ENCODE results near the gene SNX20. TPM values are rescaled to one million over a fixed set of nuclear protein-coding genes. Genes with fewer than 3 reads are reported as not detected.
A peak's percentile ranks its signal among the peaks of the same experiment; 100 is the strongest.

Gene SNX20
- total and polyA plus RNA-seq, 2 of the 13 experiments (the other 11 are each of a cell fraction or from before 2014, with no cell fraction given), result not detected

GRCh38 chr16:50699326-50700159 is 18.4 kb upstream of the SNX20 start (continued):
- TF ChIP-seq ZSCAN9 (CRISPR knock-in tag; IDR thresholded peaks at IDR 0.05; ENCODE audit: borderline replicate concordance) (no peak), NR1H2 (CRISPR knock-in tag; IDR thresholded peaks at IDR 0.05; ENCODE audit: borderline replicate concordance, low read depth) (no peak), DNMT3B (CRISPR knock-in tag; conservative IDR thresholded peaks at IDR 0.05) (0 out of 2 replicates have a peak, but pooled peaks have one; percentile 39), MAFK (conservative IDR thresholded peaks at IDR 0.05 in 1 of 2, IDR thresholded peaks at IDR 0.05 in 1 of 2; ENCODE audit: low read length in 2 of 2) (no peak), SALL2 (CRISPR knock-in tag; IDR thresholded peaks at IDR 0.05) (0 out of 2 replicates have a peak, but pooled peaks have one; percentile 54), JARID2 (CRISPR knock-in tag; IDR thresholded peaks at IDR 0.05; ENCODE audit: insufficient replicate concordance) (no peak), ZNF280B (CRISPR knock-in tag; IDR thresholded peaks at IDR 0.05; ENCODE audit: borderline replicate concordance) (0 out of 2 replicates have a peak, but pooled peaks have one; percentile 34), KDM1A (CRISPR knock-in tag; IDR thresholded peaks at IDR 0.05) (peak; percentile 40; the same call in 1 of the 2 replicates), GMEB1 (CRISPR knock-in tag; IDR thresholded peaks at IDR 0.05; ENCODE audit: borderline replicate concordance) (no peak), GATAD2A (CRISPR knock-in tag; IDR thresholded peaks at IDR 0.05) (peak; percentile 45; the same call in 1 of the 2 replicates), ZNF138 (CRISPR knock-in tag; IDR thresholded peaks at IDR 0.05; ENCODE audit: low read depth) (no peak), MIXL1 (CRISPR knock-in tag; IDR thresholded peaks at IDR 0.05) (no peak), HOXA5 (CRISPR knock-in tag; IDR thresholded peaks at IDR 0.05) (peak; percentile 66), STAT6 (CRISPR knock-in tag; IDR thresholded peaks at IDR 0.05; ENCODE audit: borderline replicate concordance) (no peak), ZNF790 (CRISPR knock-in tag; IDR thresholded peaks at IDR 0.05; ENCODE audit: borderline replicate concordance) (no peak), ZNF781 (CRISPR knock-in tag; IDR thresholded peaks at IDR 0.05; ENCODE audit: borderline replicate concordance, not compliant biosample characterization) (no peak), ELK4 (CRISPR knock-in tag; IDR thresholded peaks at IDR 0.05; ENCODE audit: borderline replicate concordance) (no peak), FOSL1 (CRISPR knock-in tag; IDR thresholded peaks at IDR 0.05; ENCODE audit: borderline replicate concordance) (no peak), MATR3 (CRISPR knock-in tag; IDR thresholded peaks at IDR 0.05) (no peak), ZNF558 (CRISPR knock-in tag; IDR thresholded peaks at IDR 0.05; ENCODE audit: borderline replicate concordance) (no peak; the same call in 1 of the 2 replicates)

Data from HepG2 (cell line).